H1 (cell line): ENCODE results near the gene GCM1. TPM values are rescaled to one million over a fixed set of nuclear protein-coding genes. Genes with fewer than 3 reads are reported as not detected.

Source experiments
- CTCF ChIA-PET: fragments of 300-600 bp; sonication (Branson Sonifier 250); formaldehyde crosslinking; loops from one replicate; lab custom pipeline; 2021; ENCODE audit not compliant: partially characterized antibody; lab: Charles Lee
- POLR2A ChIA-PET: fragments of 300-600 bp; sonication (Branson Sonifier 250); formaldehyde crosslinking; loops from one replicate; lab custom pipeline; 2021; ENCODE audit warnings: inconsistent platforms; ENCODE audit not compliant: partially characterized antibody; lab: Charles Lee
- DNase-seq, 2 experiments: peaks; one replicate each; pipeline versions ENCODE4 v3.0.0 to v3.0.0-alpha.2; 2010 to 2022; ENCODE audit warnings: low spot score in 2 of 2, low read depth in 1 of 2, mixed read lengths in 1 of 2
- FAIRE-seq: peaks from 2 replicates; lab custom pipeline; 2011; peaks lifted over from hg19 to GRCh38; lab: Jason Lieb, UNC
- H2AFZ ChIP-seq: 2 replicates; pipeline ENCODE4 v1.8.1; 2012; ENCODE audit warnings: low read length, inconsistent platforms
- H2AK5ac ChIP-seq: 2 replicates; pipeline ENCODE4 v1.6.1; 2013; ENCODE audit warnings: low read depth, low read length
- H2BK120ac ChIP-seq: replicated peaks from 2 replicates; pipeline ENCODE3; 2013; ENCODE audit warnings: low read depth, low read length, inconsistent platforms
- H2BK12ac ChIP-seq: 2 replicates; pipeline ENCODE4 v1.6.1; 2013; ENCODE audit warnings: low read depth, low read length
- H2BK15ac ChIP-seq: 2 replicates; pipeline ENCODE4 v1.6.1; 2013; ENCODE audit warnings: low read length
- H2BK20ac ChIP-seq: 2 replicates; pipeline ENCODE4 v1.6.1; 2013; ENCODE audit warnings: low read length
- H2BK5ac ChIP-seq: 2 replicates; pipeline ENCODE4 v1.6.1; 2013; ENCODE audit warnings: low read depth, low read length
- H3K14ac ChIP-seq: 2 replicates; pipeline ENCODE4 v1.6.1; 2013; ENCODE audit warnings: inconsistent platforms; ENCODE audit not compliant: insufficient read length
- H3K18ac ChIP-seq: 2 replicates; pipeline ENCODE4 v1.6.1; 2013; ENCODE audit warnings: low read length; ENCODE audit errors: extremely low read depth
- H3K23ac ChIP-seq: 2 replicates; pipeline ENCODE4 v1.6.1; 2013; ENCODE audit warnings: inconsistent platforms; ENCODE audit not compliant: insufficient read length
- H3K23me2 ChIP-seq: 2 replicates; pipeline ENCODE4 v1.6.1; 2013; ENCODE audit warnings: low read depth, low read length
- H3K27ac ChIP-seq: 2 replicates; pipeline ENCODE4 v1.6.1; 2011; ENCODE audit warnings: low read depth, low read length, inconsistent platforms
- H3K27me3 ChIP-seq, 4 experiments: replicated peaks in 1 of 4; 1 replicate in 1 of 4; 2 replicates in 3 of 4; pipeline versions ENCODE4 v1.6.1 to v1.8.1; 2011 to 2013; ENCODE audit warnings: low read length in 3 of 4, mild to moderate bottlenecking in 3 of 4, inconsistent platforms in 2 of 4, mixed read lengths in 2 of 4, moderate library complexity in 1 of 4; ENCODE audit not compliant: control insufficient read depth in 3 of 4, insufficient read depth in 3 of 4; ENCODE audit errors: extremely low read depth in 1 of 4
- H3K36me3 ChIP-seq, 4 experiments: 2 replicates each; pipeline versions ENCODE4 v1.6.1 to v1.8.1; 2011 to 2013; ENCODE audit warnings: mild to moderate bottlenecking in 4 of 4, low read length in 3 of 4, moderate library complexity in 2 of 4, control low read depth in 1 of 4, inconsistent platforms in 1 of 4; ENCODE audit not compliant: insufficient read depth in 4 of 4, control insufficient read depth in 2 of 4
- H3K4ac ChIP-seq: replicated peaks from 2 replicates; pipeline ENCODE3; 2013; ENCODE audit warnings: low read length, low read depth, mixed read lengths, inconsistent platforms; ENCODE audit not compliant: insufficient read length
- H3K4me1 ChIP-seq, 4 experiments: replicated peaks in 1 of 4; 1 replicate in 1 of 4; 2 replicates in 3 of 4; pipeline versions ENCODE4 v1.6.1 to v1.8.1; 2011 to 2013; ENCODE audit warnings: low read length in 3 of 4, inconsistent platforms in 2 of 4, mixed read lengths in 1 of 4; ENCODE audit not compliant: insufficient read depth in 4 of 4, control insufficient read depth in 3 of 4
- H3K4me2 ChIP-seq, 2 experiments: 2 replicates each; pipeline versions ENCODE4 v1.6.1 to v1.8.1; 2011 to 2013; ENCODE audit warnings: low read depth in 2 of 2, low read length in 2 of 2, control low read depth in 1 of 2, inconsistent platforms in 1 of 2, mild to moderate bottlenecking in 1 of 2; ENCODE audit not compliant: insufficient read depth in 1 of 2
- H3K4me3 ChIP-seq, 4 experiments: fragments of 200-600, 300-600 bp in 1 of 4; sonication (generic), shearing (Covaris generic), sonication (Bioruptor Twin) in 1 of 4; 2 replicates each; pipeline versions ENCODE4 v1.5.1 to v1.8.1; 2011 to 2016; ENCODE audit warnings: low read length in 4 of 4, low read depth in 3 of 4, control low read depth in 2 of 4, inconsistent platforms in 2 of 4, mild to moderate bottlenecking in 2 of 4, mixed read lengths in 1 of 4, moderate library complexity in 1 of 4; ENCODE audit not compliant: insufficient read depth in 2 of 4; ENCODE audit errors: extremely low read depth in 1 of 4
- H3K56ac ChIP-seq: replicated peaks from 2 replicates; pipeline ENCODE3; 2013; ENCODE audit warnings: low read depth, mild to moderate bottlenecking, mixed read lengths, low read length, inconsistent platforms; ENCODE audit not compliant: insufficient read length
- H3K79me1 ChIP-seq: 2 replicates; pipeline ENCODE4 v1.6.1; 2013; ENCODE audit warnings: low read depth, low read length, control low read depth
- H3K79me2 ChIP-seq, 2 experiments: 2 replicates each; pipeline versions ENCODE4 v1.6.1 to v1.8.1; 2012 to 2013; ENCODE audit warnings: low read length in 2 of 2, mild to moderate bottlenecking in 2 of 2, inconsistent platforms in 1 of 2; ENCODE audit not compliant: insufficient read depth in 2 of 2, control insufficient read depth in 1 of 2
- H3K9ac ChIP-seq, 4 experiments: replicated peaks in 1 of 4; 1 replicate in 1 of 4; 2 replicates in 3 of 4; pipeline versions ENCODE4 v1.6.1 to v1.8.1; 2011 to 2013; ENCODE audit warnings: low read depth in 3 of 4, low read length in 3 of 4, control low read depth in 2 of 4, mild to moderate bottlenecking in 2 of 4, moderate library complexity in 2 of 4, inconsistent platforms in 1 of 4; ENCODE audit errors: extremely low read depth in 1 of 4
- H3K9me3 ChIP-seq, 2 experiments: 2 replicates each; pipeline versions ENCODE4 v1.6.1 to v1.8.1; 2012 to 2013; ENCODE audit warnings: mild to moderate bottlenecking in 2 of 2, moderate library complexity in 2 of 2, control low read depth in 1 of 2, inconsistent platforms in 1 of 2, low read depth in 1 of 2, low read length in 1 of 2, mixed read lengths in 1 of 2; ENCODE audit not compliant: insufficient read depth in 2 of 2
- H4K20me1 ChIP-seq, 2 experiments: replicated peaks in 1 of 2; 2 replicates each; pipeline versions ENCODE3 to v1.8.1; 2011 to 2013; ENCODE audit warnings: inconsistent platforms in 2 of 2, low read length in 2 of 2, mild to moderate bottlenecking in 1 of 2; ENCODE audit not compliant: insufficient read depth in 2 of 2, control insufficient read depth in 1 of 2
- H4K5ac ChIP-seq: 2 replicates; pipeline ENCODE4 v1.6.1; 2013; ENCODE audit warnings: low read length, low read depth, mixed read lengths, inconsistent platforms; ENCODE audit not compliant: insufficient read length
- H4K8ac ChIP-seq: 2 replicates; pipeline ENCODE4 v1.8.0; 2013; ENCODE audit warnings: mild to moderate bottlenecking, moderate library complexity, low read length, inconsistent platforms; ENCODE audit not compliant: insufficient read depth; ENCODE audit errors: extremely low read depth
- H4K91ac ChIP-seq: replicated peaks from 2 replicates; pipeline ENCODE3; 2013; ENCODE audit warnings: low read length, mixed read lengths, inconsistent platforms; ENCODE audit not compliant: insufficient read length
- JUN ChIP-seq: IDR thresholded peaks from 2 replicates; pipeline ENCODE4 v1.6.1; 2011; ENCODE audit warnings: low read depth, mild to moderate bottlenecking, improper control_type of control experiment, low read length
- KDM1A ChIP-seq: fragments of 200-600, 300-600 bp; sonication (generic); IDR thresholded peaks from 2 replicates; pipeline ENCODE4 v1.7.1; 2016; ENCODE audit warnings: mild to moderate bottlenecking, low read length, borderline replicate concordance
- NRF1 ChIP-seq: IDR thresholded peaks from 2 replicates; pipeline ENCODE4 v1.6.1; 2011; ENCODE audit warnings: mild to moderate bottlenecking, low read depth, low read length, improper control_type of control experiment
- RXRA ChIP-seq: IDR thresholded peaks from 2 replicates; pipeline ENCODE4 v1.6.1; 2011; ENCODE audit warnings: low read depth, mild to moderate bottlenecking, low read length, moderate library complexity; ENCODE audit not compliant: insufficient read depth
- SAP30 ChIP-seq: fragments of 300-600 bp; sonication (generic); IDR thresholded peaks from 2 replicates; pipeline ENCODE4 v1.7.1; 2012; ENCODE audit warnings: low read length, moderate library complexity, mild to moderate bottlenecking, inconsistent platforms; ENCODE audit not compliant: insufficient read depth, insufficient replicate concordance
- SP2 ChIP-seq: IDR thresholded peaks from 2 replicates; pipeline ENCODE4 v1.6.1; 2012; ENCODE audit warnings: mild to moderate bottlenecking, low read length, inconsistent platforms
- TBP ChIP-seq: IDR thresholded peaks from 2 replicates; pipeline ENCODE4 v1.6.1; 2011; ENCODE audit warnings: low read depth, low read length, improper control_type of control experiment
- polyA plus RNA-seq, 7 experiments: library from polyadenylated mRNA; depleted of rRNA in 3 of 7; stranded (reverse) in 5 of 7; unstranded in 2 of 7; fragments of >200 nt in 5 of 7; fragments of 200-250 nt in 2 of 7; gene quantifications; 1 replicate in 5 of 7; 2 replicates in 1 of 7; 4 replicates in 1 of 7; pipeline versions ENCODE4 v1.2.1 to v1.2.3, GENCODE V29; 2011 to 2013; ENCODE audit warnings: missing spikeins in 2 of 7, mixed read lengths in 2 of 7
- total RNA-seq: library from RNA; stranded (reverse); fragmentation: NEBNext Ultra II Directional; extraction: Animal tissue kit (Norgen Biotek cat#: 25700); gene quantifications from 2 replicates; pipeline ENCODE4 v1.2.1, GENCODE V29; 2021

The GCM1 gene
- total and polyA plus RNA-seq, 2 of the 8 experiments (the other 6 are each of a cell fraction or from before 2014, with no cell fraction given), result not detected

DNA sequence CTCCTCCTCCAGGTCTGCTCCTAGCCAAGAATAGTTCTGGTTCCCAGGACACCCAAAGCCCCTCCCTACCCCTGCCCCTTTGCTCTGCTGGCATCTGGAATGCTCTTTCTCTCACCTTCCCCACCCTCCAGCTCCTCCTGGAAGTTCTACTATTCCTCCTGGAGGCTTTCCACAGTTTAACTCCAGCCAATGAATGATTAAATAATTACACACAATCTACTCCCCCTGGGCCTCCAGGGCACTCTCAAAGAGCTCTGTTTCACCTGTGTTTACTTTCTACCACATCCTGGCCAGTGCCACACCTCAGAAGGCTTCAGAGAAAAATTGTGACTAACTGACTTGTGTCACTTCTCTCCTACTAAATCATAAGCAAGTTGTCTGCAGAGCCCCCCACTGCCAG lies 36.2 kb downstream of the GCM1 start:
- no peak overlapping the region for H2AFZ ChIP-seq
- no peaks in the 10 kb centered on the region; a peak in 1 of 8 replicates for H3K36me3 ChIP-seq
- H2BK12ac ChIP-seq, result no peak overlapping the region
- no peak overlapping the region for H3K4me2 ChIP-seq
- H2BK120ac ChIP-seq, result no peak overlapping the region
- no peak overlapping the region for H4K91ac ChIP-seq
- no peaks in the 10 kb centered on the region for H3K4me1 ChIP-seq
- H3K18ac ChIP-seq, result no peak overlapping the region
- H2BK5ac ChIP-seq, result no peak overlapping the region
- no peak for DNase-seq
- TF ChIP-seq SAP30 (no peak), RXRA (no peak), JUN (no peak), TBP (no peak), SP2 (no peak), KDM1A (no peak), NRF1 (no peak)
- no peak for FAIRE-seq
- H3K4ac ChIP-seq, result no peak overlapping the region
- no peak overlapping the region for H3K27ac ChIP-seq
- no peak overlapping the region for H2BK20ac ChIP-seq
- no peak overlapping the region for H2BK15ac ChIP-seq
- H3K23ac ChIP-seq, result no peak overlapping the region
- H3K56ac ChIP-seq, result no peak overlapping the region
- no peak overlapping the region for H4K5ac ChIP-seq
- no peaks in the 10 kb centered on the region for H3K79me1 ChIP-seq
- H3K23me2 ChIP-seq, result no peaks in the 10 kb centered on the region
- H3K27me3 ChIP-seq, result no peaks in the 10 kb centered on the region
- no peaks in the 10 kb centered on the region for H4K20me1 ChIP-seq
- no peak overlapping the region for H2AK5ac ChIP-seq
- no peak overlapping the region for H3K4me3 ChIP-seq
- no peaks in the 10 kb centered on the region for H3K79me2 ChIP-seq
- no peak overlapping the region for H4K8ac ChIP-seq
- no peaks in the 10 kb centered on the region for H3K9me3 ChIP-seq
- H3K14ac ChIP-seq, result no peak overlapping the region
- CTCF ChIA-PET, result interaction anchor here (1.0 to 1.6 kb wide), 2 partner anchors 56 to 372 kb away, joined by 3 to 5 read pairs; no protein-coding TSS in a partner anchor
- POLR2A ChIA-PET, result no interaction called here
- H3K9ac ChIP-seq, result no peak overlapping the region
